ENCODE measurements around the gene VPS8.
"Not testable (repeated sequence)": the region's sequence is repeated elsewhere in the genome, so short reads cannot be mapped to it uniquely, and the experiment has no call there.

The VPS8 gene

DNA sequence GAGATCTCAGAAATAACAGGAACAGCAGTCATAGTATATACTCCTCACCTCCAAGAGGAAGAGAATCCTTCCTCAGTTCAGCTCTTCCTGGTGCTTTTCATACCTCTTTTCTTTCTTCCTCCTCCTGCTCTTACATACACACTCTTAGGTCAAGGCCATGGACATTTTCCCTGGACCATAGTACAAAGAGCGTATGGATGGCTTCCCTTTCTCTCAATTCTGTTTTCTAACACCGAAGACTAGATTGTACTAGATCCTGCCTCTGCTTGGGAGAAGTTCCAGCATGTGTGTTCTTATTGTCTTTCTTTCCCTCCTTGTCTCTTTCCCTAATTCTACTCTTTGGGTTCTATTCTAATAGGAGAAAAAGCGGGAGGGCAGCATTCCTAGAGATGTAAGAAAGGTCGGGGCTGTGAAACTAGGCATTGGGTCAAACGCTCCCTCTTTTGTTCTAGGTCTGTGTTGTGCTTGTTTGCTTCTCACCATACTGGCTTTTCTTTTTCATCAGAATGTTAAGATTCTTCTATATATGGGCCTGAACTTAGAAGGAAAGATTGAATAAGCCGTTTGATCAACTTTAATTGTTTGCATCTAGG lies 77.4 kb downstream of the VPS8 start:
- H3K9me3 ChIP-seq (ENCODE audit: control insufficient read depth, low read length): no peaks in the 10 kb centered on the region
- H3K27ac ChIP-seq (ENCODE audit: insufficient read depth, low read length, poor library complexity, severe bottlenecking): no peak overlapping the region
- no peak for DNase-seq
- no peak overlapping the region for H3K4me3 ChIP-seq (ENCODE audit: insufficient read depth, low read depth, low read length, poor library complexity, severe bottlenecking)
- peaks cover 26% of the 10 kb centered on the region for H3K36me3 ChIP-seq (ENCODE audit: control insufficient read depth, insufficient read depth, low read length)
- H3K4me1 ChIP-seq (ENCODE audit: control insufficient read depth, insufficient read depth, low read length, poor library complexity, severe bottlenecking): no peaks in the 10 kb centered on the region
- no peaks in the 10 kb centered on the region for H3K27me3 ChIP-seq (replicated peaks; ENCODE audit: control insufficient read depth, insufficient read depth, low read length, poor library complexity, severe bottlenecking)

DNA sequence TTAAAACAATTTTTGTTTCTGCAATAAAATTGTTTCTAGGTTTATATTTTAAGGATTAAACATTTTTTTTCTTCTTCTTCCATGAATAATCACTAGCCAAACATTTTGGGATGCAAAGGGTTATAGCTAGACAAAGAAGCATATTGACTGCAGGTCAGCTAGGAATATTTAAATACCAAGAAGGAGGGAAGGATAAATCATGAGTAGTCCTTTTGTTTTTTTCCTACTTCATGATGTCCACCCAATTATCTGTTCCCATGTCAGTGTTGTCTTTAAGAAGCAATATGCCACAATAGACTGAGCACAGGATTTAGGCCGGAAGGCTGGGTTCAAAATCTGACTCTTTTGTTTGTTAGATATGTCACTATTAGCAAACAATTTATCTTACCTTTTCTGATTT lies 82.1 kb downstream of the VPS8 start:
- no peaks in the 10 kb centered on the region for H3K27me3 ChIP-seq (replicated peaks; ENCODE audit: control insufficient read depth, insufficient read depth, low read length, poor library complexity, severe bottlenecking)
- H3K9me3 ChIP-seq (ENCODE audit: control insufficient read depth, low read length): no peaks in the 10 kb centered on the region
- H3K4me1 ChIP-seq (ENCODE audit: control insufficient read depth, insufficient read depth, low read length, poor library complexity, severe bottlenecking): no peaks in the 10 kb centered on the region
- DNase-seq: no peak
- H3K27ac ChIP-seq (ENCODE audit: insufficient read depth, low read length, poor library complexity, severe bottlenecking): no peak overlapping the region
- H3K4me3 ChIP-seq (ENCODE audit: insufficient read depth, low read depth, low read length, poor library complexity, severe bottlenecking): no peak overlapping the region
- peaks cover 5% of the 10 kb centered on the region for H3K36me3 ChIP-seq (ENCODE audit: control insufficient read depth, insufficient read depth, low read length)

DNA sequence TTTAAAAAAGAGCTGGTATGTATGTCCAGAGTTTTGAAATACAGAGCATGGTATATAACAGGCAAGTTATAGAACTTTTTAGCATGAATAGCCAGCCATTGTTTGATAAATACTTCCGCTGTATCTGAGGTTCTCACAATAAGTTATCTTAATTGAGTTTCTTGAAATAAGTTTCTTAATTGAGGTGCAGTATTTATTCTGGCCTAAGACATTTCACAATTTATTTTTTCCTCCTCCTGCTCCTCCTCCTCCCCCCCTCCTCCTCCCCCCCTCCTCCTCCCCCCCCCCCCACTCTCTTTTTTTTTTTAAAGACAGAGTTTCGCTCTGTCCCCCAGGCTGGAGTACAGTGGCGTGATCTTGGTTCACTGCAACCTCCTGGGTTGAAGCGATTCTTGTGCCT lies 83.4 kb downstream of the VPS8 start:
- Histone ChIP-seq H3K36me3 (ENCODE audit: control insufficient read depth, insufficient read depth, low read length) (peaks cover 5% of the 10 kb centered on the region), H3K27me3 (replicated peaks; ENCODE audit: control insufficient read depth, insufficient read depth, low read length, poor library complexity, severe bottlenecking) (no peaks in the 10 kb centered on the region), H3K4me1 (ENCODE audit: control insufficient read depth, insufficient read depth, low read length, poor library complexity, severe bottlenecking) (no peaks in the 10 kb centered on the region), H3K9me3 (ENCODE audit: control insufficient read depth, low read length) (no peaks in the 10 kb centered on the region), H3K4me3 (ENCODE audit: insufficient read depth, low read depth, low read length, poor library complexity, severe bottlenecking) (no peak overlapping the region), H3K27ac (ENCODE audit: insufficient read depth, low read length, poor library complexity, severe bottlenecking) (no peak overlapping the region)
- DNase-seq: no peak

DNA sequence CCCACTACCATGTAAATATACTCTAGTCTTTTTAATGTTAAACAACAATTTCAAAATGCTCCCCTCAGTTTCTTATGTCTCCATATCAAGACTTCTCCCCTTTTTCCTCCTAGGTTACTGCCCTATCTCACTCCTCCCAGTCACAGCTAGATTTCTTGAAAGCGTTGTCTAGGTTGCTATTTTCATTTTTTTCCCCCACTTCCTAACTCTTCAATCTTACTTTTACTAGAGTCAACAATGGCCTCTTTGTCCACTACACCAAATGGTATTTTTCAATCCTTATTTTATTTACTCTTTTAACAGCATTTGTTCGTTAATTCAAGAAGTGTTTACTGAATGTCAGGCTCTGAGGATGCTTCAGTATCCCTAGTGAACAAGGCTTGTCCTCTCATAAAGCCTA lies 84.4 kb downstream of the VPS8 start:
- Histone ChIP-seq H3K4me1 (ENCODE audit: control insufficient read depth, insufficient read depth, low read length, poor library complexity, severe bottlenecking) (no peaks in the 10 kb centered on the region), H3K36me3 (ENCODE audit: control insufficient read depth, insufficient read depth, low read length) (peaks cover 5% of the 10 kb centered on the region), H3K27me3 (replicated peaks; ENCODE audit: control insufficient read depth, insufficient read depth, low read length, poor library complexity, severe bottlenecking) (no peaks in the 10 kb centered on the region), H3K27ac (ENCODE audit: insufficient read depth, low read length, poor library complexity, severe bottlenecking) (no peak overlapping the region), H3K9me3 (ENCODE audit: control insufficient read depth, low read length) (no peaks in the 10 kb centered on the region), H3K4me3 (ENCODE audit: insufficient read depth, low read depth, low read length, poor library complexity, severe bottlenecking) (no peak overlapping the region)
- no peak for DNase-seq

DNA sequence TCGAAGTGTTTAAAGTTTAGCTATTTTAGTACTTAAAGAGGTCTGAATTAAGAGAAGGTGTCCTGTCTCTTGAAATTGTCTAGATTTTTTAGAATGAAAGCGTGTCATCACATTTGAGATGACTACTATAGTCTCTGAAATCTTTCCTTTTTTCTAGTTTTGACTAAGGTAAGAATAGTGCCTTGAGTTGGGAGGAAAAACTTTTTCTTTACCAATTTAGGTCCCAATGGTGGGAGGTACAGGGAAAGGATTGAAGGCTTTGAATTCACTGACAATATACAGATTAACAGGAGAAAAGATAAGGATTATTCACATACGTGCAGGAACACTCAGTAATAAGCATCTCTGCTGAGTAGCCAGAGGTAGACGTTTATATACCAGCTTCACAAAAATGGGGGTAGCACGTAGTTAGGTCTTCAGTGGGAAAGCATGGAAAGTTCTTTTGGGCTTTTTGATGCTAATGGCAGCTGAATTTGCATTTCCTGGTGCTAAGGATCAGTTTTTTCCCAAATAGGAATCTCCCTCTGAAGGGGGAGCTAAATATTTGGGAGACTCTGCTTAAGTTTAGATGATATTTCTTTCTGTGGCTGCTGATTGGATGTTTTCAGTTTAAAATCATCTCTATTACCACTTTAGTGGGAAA lies 88.1 kb downstream of the VPS8 start:
- DNase-seq: no peak
- Histone ChIP-seq H3K36me3 (ENCODE audit: control insufficient read depth, insufficient read depth, low read length) (peaks cover 4% of the 10 kb centered on the region), H3K27ac (ENCODE audit: insufficient read depth, low read length, poor library complexity, severe bottlenecking) (no peak overlapping the region), H3K27me3 (replicated peaks; ENCODE audit: control insufficient read depth, insufficient read depth, low read length, poor library complexity, severe bottlenecking) (no peaks in the 10 kb centered on the region), H3K9me3 (ENCODE audit: control insufficient read depth, low read length) (no peaks in the 10 kb centered on the region), H3K4me3 (ENCODE audit: insufficient read depth, low read depth, low read length, poor library complexity, severe bottlenecking) (no peak overlapping the region), H3K4me1 (ENCODE audit: control insufficient read depth, insufficient read depth, low read length, poor library complexity, severe bottlenecking) (no peaks in the 10 kb centered on the region)

DNA sequence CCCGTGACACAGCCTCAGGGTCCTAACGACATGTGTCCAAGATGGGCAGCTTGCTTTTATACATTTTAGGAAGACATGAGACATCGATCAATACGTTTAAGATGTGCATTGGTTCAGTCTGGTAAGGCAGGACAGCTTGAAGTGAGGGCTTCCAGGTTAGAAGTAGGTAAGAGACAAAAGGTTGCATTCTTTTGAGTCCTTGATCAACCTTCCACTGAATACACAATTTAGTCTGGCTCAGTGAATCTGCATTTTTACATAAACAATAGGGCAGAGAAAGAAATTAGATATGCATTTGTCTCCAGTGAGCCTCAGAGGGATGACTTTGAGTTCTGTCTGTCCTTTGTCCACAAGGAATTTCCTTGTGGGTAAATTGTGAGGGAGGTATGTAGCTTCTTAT lies 95.1 kb downstream of the VPS8 start:
- not testable (repeated sequence) for H3K4me3 ChIP-seq (ENCODE audit: insufficient read depth, low read depth, low read length, poor library complexity, severe bottlenecking); H3K4me1 ChIP-seq (ENCODE audit: control insufficient read depth, insufficient read depth, low read length, poor library complexity, severe bottlenecking); H3K27me3 ChIP-seq (replicated peaks; ENCODE audit: control insufficient read depth, insufficient read depth, low read length, poor library complexity, severe bottlenecking); H3K9me3 ChIP-seq (ENCODE audit: control insufficient read depth, low read length); H3K36me3 ChIP-seq (ENCODE audit: control insufficient read depth, insufficient read depth, low read length); H3K27ac ChIP-seq (ENCODE audit: insufficient read depth, low read length, poor library complexity, severe bottlenecking); DNase-seq

DNA sequence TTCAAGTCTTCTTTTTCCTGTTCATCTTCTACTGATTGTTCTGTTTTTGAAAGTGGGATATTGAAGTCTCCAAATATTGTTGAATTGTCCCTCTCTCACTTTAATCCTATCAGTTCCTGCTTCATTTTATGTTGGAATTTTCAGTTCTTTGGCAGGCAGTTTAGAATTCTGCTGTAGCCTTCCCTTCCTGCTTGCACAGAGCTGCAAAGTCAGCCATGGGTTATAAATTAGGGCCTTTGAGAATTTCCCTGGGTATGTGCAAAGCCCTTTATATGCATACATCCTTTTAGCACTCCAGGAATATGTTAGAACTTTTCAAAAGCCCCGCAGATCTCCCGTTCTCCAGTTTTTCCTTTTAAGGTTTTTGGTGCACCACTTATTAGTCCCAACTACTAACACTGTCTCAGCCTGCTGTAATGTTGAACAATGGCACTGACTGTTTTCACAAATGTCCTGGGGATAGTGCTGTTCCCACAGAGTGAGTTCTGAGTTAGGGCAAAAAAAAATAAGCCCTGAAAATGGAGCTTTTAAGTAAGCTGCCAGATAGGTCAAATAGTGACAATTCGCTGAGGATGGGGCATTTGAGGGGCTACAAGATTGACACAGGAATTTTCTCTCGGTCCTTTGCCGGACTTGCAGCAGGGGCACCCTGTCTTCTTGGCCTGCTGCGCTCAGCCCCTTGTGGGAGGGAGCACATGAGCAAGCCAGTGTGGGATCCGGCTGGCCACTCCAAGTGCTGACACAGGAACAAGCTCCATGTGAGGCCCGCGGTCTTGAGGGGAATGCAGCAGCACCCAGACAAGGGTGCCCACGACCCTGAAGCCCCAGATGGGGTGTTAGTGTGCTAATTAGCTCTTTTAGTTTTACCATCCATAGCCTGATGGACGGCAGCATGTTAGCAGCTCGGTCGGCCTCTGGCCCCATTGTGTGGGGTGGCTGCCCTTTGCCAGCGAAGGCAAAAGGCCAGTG lies 96.0 kb downstream of the VPS8 start:
- H3K27ac ChIP-seq (ENCODE audit: insufficient read depth, low read length, poor library complexity, severe bottlenecking): no peak overlapping the region
- no peak for DNase-seq
- no peaks in the 10 kb centered on the region for H3K27me3 ChIP-seq (replicated peaks; ENCODE audit: control insufficient read depth, insufficient read depth, low read length, poor library complexity, severe bottlenecking)
- H3K9me3 ChIP-seq (ENCODE audit: control insufficient read depth, low read length): no peaks in the 10 kb centered on the region
- no peak overlapping the region for H3K4me3 ChIP-seq (ENCODE audit: insufficient read depth, low read depth, low read length, poor library complexity, severe bottlenecking)
- peaks cover 8% of the 10 kb centered on the region for H3K36me3 ChIP-seq (ENCODE audit: control insufficient read depth, insufficient read depth, low read length)
- no peaks in the 10 kb centered on the region for H3K4me1 ChIP-seq (ENCODE audit: control insufficient read depth, insufficient read depth, low read length, poor library complexity, severe bottlenecking)

DNA sequence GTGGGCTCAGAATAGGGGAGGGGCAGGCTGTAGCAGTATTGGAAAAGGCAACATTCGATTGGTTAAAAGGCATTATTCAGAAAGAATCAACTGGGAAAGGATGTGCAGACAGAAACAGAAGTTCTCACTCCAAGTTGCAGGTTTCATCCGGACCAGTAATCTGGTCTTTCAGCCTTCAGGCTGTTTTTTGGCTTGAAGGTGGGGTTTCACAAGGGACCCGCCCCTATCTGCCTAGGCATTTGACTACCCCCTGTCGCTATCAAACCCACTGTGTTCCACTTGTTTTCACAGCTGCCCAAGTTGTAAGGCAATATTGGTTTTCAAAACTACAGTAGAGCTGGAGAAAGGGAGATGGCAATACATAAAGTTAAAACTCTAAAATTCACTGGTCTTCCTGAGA lies 96.9 kb downstream of the VPS8 start:
- no peaks in the 10 kb centered on the region for H3K9me3 ChIP-seq (ENCODE audit: control insufficient read depth, low read length)
- H3K27ac ChIP-seq (ENCODE audit: insufficient read depth, low read length, poor library complexity, severe bottlenecking): no peak overlapping the region
- DNase-seq: no peak
- peaks cover 8% of the 10 kb centered on the region for H3K36me3 ChIP-seq (ENCODE audit: control insufficient read depth, insufficient read depth, low read length)
- H3K4me1 ChIP-seq (ENCODE audit: control insufficient read depth, insufficient read depth, low read length, poor library complexity, severe bottlenecking): no peaks in the 10 kb centered on the region
- H3K27me3 ChIP-seq (replicated peaks; ENCODE audit: control insufficient read depth, insufficient read depth, low read length, poor library complexity, severe bottlenecking): no peaks in the 10 kb centered on the region
- no peak overlapping the region for H3K4me3 ChIP-seq (ENCODE audit: insufficient read depth, low read depth, low read length, poor library complexity, severe bottlenecking)

DNA sequence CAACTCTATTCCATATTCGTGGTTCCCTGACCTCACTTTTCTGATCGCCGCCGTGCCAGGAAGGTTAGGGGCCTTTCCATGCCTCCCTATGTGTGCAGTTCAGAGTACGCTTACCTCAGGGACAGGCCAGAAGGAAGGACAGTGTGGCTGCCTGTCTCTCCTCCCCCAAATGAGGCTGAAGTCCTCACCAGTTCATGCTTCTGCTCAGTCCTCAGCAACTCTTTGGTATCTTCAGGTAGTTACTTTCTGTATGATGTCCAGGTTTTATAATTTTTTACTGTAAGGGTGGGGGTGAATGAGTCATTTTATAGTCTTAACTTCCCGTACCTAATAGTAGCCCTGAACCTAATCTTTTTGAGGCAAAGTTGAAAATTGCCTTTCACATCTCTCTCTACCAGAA lies 98.7 kb downstream of the VPS8 start:
- Histone ChIP-seq H3K9me3 (ENCODE audit: control insufficient read depth, low read length) (no peaks in the 10 kb centered on the region), H3K27ac (ENCODE audit: insufficient read depth, low read length, poor library complexity, severe bottlenecking) (no peak overlapping the region), H3K36me3 (ENCODE audit: control insufficient read depth, insufficient read depth, low read length) (peaks cover 16% of the 10 kb centered on the region), H3K4me3 (ENCODE audit: insufficient read depth, low read depth, low read length, poor library complexity, severe bottlenecking) (no peak overlapping the region), H3K27me3 (replicated peaks; ENCODE audit: control insufficient read depth, insufficient read depth, low read length, poor library complexity, severe bottlenecking) (no peaks in the 10 kb centered on the region), H3K4me1 (ENCODE audit: control insufficient read depth, insufficient read depth, low read length, poor library complexity, severe bottlenecking) (no peaks in the 10 kb centered on the region)
- DNase-seq: no peak

DNA sequence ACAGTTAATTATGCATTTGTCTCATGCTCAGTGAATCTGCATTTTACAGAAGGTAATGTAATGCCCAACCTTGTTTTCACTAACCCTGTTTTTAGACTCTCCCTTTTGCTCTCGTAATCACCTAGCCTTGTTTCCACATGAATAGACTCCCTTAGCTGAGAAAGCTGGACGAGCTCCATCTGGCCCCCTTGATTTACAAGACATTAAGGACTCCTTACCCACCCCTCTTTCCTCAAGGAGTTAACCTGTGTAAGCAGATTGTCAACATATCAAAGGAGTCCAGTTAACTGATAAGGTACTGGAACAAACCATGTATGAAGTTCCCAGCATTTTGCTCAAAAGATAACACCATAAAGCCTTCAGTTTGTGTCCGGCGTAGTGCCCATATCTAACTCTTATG lies 99.6 kb downstream of the VPS8 start:
- H3K27me3 ChIP-seq (replicated peaks; ENCODE audit: control insufficient read depth, insufficient read depth, low read length, poor library complexity, severe bottlenecking): no peaks in the 10 kb centered on the region
- no peaks in the 10 kb centered on the region for H3K4me1 ChIP-seq (ENCODE audit: control insufficient read depth, insufficient read depth, low read length, poor library complexity, severe bottlenecking)
- no peak overlapping the region for H3K27ac ChIP-seq (ENCODE audit: insufficient read depth, low read length, poor library complexity, severe bottlenecking)
- no peak for DNase-seq
- H3K4me3 ChIP-seq (ENCODE audit: insufficient read depth, low read depth, low read length, poor library complexity, severe bottlenecking): no peak overlapping the region
- no peaks in the 10 kb centered on the region for H3K9me3 ChIP-seq (ENCODE audit: control insufficient read depth, low read length)
- H3K36me3 ChIP-seq (ENCODE audit: control insufficient read depth, insufficient read depth, low read length): peaks cover 22% of the 10 kb centered on the region

All from effector memory CD4-positive, alpha-beta T cell (primary cell).